Hepatocyte (in vitro differentiated cells): ENCODE measurements around the gene CAMKK2. TPM values are rescaled to one million over a fixed set of nuclear protein-coding genes. Genes with fewer than 3 reads are reported as not detected.
A peak's percentile ranks its signal among the peaks of the same experiment; 100 is the strongest.

Experiments
- DNase-seq: peaks from one replicate; pipeline ENCODE4 v3.0.0-alpha.2; 2016; ENCODE audit warnings: low spot score
- H2AFZ ChIP-seq: fragments of 200-600 bp; sonication (generic); 2 replicates; pipeline ENCODE4 v1.6.0; 2016; ENCODE audit warnings: antibody characterized with exemption, mild to moderate bottlenecking
- H3K27ac ChIP-seq: fragments of 200-600 bp; sonication (generic); 2 replicates; pipeline ENCODE4 v1.5.1; 2016; ENCODE audit warnings: mild to moderate bottlenecking
- H3K27me3 ChIP-seq: fragments of 200-600 bp; sonication (generic); 2 replicates; pipeline ENCODE4 v1.6.1; 2016
- H3K36me3 ChIP-seq: fragments of 200-600 bp; sonication (generic); replicated peaks from 2 replicates; pipeline ENCODE4 v1.5.1; 2016; ENCODE audit warnings: low read depth; ENCODE audit not compliant: insufficient read depth
- H3K4me1 ChIP-seq: fragments of 200-600 bp; sonication (generic); 2 replicates; pipeline ENCODE4 v1.5.1; 2016; ENCODE audit warnings: mild to moderate bottlenecking, moderate library complexity; ENCODE audit not compliant: insufficient read depth
- H3K4me2 ChIP-seq: fragments of 200-600 bp; sonication (generic); 2 replicates; pipeline ENCODE4 v1.6.0; 2016
- H3K4me3 ChIP-seq: fragments of 200-600 bp; sonication (generic); 2 replicates; pipeline ENCODE4 v1.5.1; 2016; ENCODE audit warnings: mild to moderate bottlenecking
- H3K79me2 ChIP-seq: fragments of 200-600 bp; sonication (generic); 2 replicates; pipeline ENCODE4 v1.6.0; 2017; ENCODE audit warnings: mild to moderate bottlenecking
- H3K9me2 ChIP-seq: fragments of 200-600 bp; sonication (generic); replicated peaks from 2 replicates; pipeline ENCODE4 v1.6.0; 2017; ENCODE audit warnings: mild to moderate bottlenecking; ENCODE audit not compliant: insufficient read depth
- H3K9me3 ChIP-seq: fragments of 200-600 bp; sonication (generic); 2 replicates; pipeline ENCODE4 v1.5.1; 2016; ENCODE audit warnings: low read depth, mild to moderate bottlenecking
- H4K20me1 ChIP-seq: fragments of 200-600 bp; sonication (generic); 2 replicates; pipeline ENCODE4 v1.6.0; 2016; ENCODE audit warnings: mild to moderate bottlenecking; ENCODE audit not compliant: insufficient read depth, poor library complexity, severe bottlenecking
- CTCF ChIP-seq: fragments of 200-600 bp; sonication (generic); IDR thresholded peaks from 2 replicates; pipeline ENCODE4 v1.5.1; 2016; ENCODE audit warnings: antibody characterized with exemption, mild to moderate bottlenecking; ENCODE audit not compliant: poor library complexity
- EZH2 ChIP-seq: fragments of 200-600 bp; sonication (generic); IDR thresholded peaks from 2 replicates; pipeline ENCODE4 v1.6.1; 2016; ENCODE audit warnings: antibody characterized with exemption, mild to moderate bottlenecking, borderline replicate concordance
- EZH2phosphoT487 ChIP-seq: fragments of 200-600 bp; sonication (generic); IDR thresholded peaks from one replicate; pipeline ENCODE4 v1.6.1; 2018; ENCODE audit warnings: antibody characterized with exemption, mild to moderate bottlenecking, low read depth, moderate library complexity; ENCODE audit not compliant: unreplicated experiment, severe bottlenecking
- WGBS: methylation state at CpG from one replicate; pipeline ENCODE4 v1.1.6; 2016; ENCODE audit warnings: low lambda C conversion rate; ENCODE audit errors: missing lambda C conversion rate; 5-methylcytosine and 5-hydroxymethylcytosine counted together
- polyA plus RNA-seq: library from polyadenylated mRNA; unstranded; fragments of >200 nt; fragmentation: Nextera tagmentation; extraction: Ambion mirVana; gene quantifications from 2 replicates; pipeline ENCODE4 v1.2.1, GENCODE V29; 2016
- total RNA-seq: library from RNA; depleted of rRNA; stranded (reverse); fragments of >200 nt; gene quantifications from 2 replicates; pipeline ENCODE4 v1.2.3, GENCODE V29; 2014

The CAMKK2 gene
- total and polyA plus RNA-seq, 2 experiments from 2014 or later, result 21.5 to 21.9 TPM

- WGBS, result 90% methylated on average over 10 of the region's 10 CpGs
- no peak for TF ChIP-seq CTCF
- peaks cover 18% of the 10 kb centered on the region for H3K4me1 ChIP-seq
These were observed 2.2 kb downstream of the CAMKK2 start for GRCh38 chr12:121294151-121294889.

GRCh38 chr12:121293603-121294002, 2.9 kb downstream of the CAMKK2 start:
- H3K27me3 ChIP-seq, result no peaks in the 10 kb centered on the region
- 98% methylated on average over 4 of the region's 4 CpGs for WGBS

More at GRCh38 chr12:121294151-121294889, 2.2 kb downstream of the CAMKK2 start:
- H3K4me2 ChIP-seq, result peak overlapping the region; percentile 97
- peaks cover 17% of the 10 kb centered on the region for H4K20me1 ChIP-seq
- no peaks in the 10 kb centered on the region for H3K36me3 ChIP-seq
- DNase-seq, result no peak
- H3K27me3 ChIP-seq, result no peaks in the 10 kb centered on the region
- H3K4me3 ChIP-seq, result no peak overlapping the region
- no peak overlapping the region for H3K27ac ChIP-seq
- peaks cover 50% of the 10 kb centered on the region for H3K79me2 ChIP-seq
- no peaks in the 10 kb centered on the region for H3K9me3 ChIP-seq
- H2AFZ ChIP-seq, result no peak overlapping the region
- no peaks in the 10 kb centered on the region for H3K9me2 ChIP-seq

GRCh38 chr12:121290410-121290809, 6.1 kb downstream of the CAMKK2 start:
- H3K4me2 ChIP-seq, result no peak overlapping the region
- DNase-seq, result no peak
- no peaks in the 10 kb centered on the region for H3K36me3 ChIP-seq
- 98% methylated on average over 5 of the region's 5 CpGs for WGBS
- H3K4me3 ChIP-seq, result no peak overlapping the region
- H2AFZ ChIP-seq, result no peak overlapping the region
- H3K9me3 ChIP-seq, result no peaks in the 10 kb centered on the region
- peaks cover 11% of the 10 kb centered on the region for H4K20me1 ChIP-seq
- peaks cover 5% of the 10 kb centered on the region for H3K4me1 ChIP-seq
- peaks cover 48% of the 10 kb centered on the region for H3K79me2 ChIP-seq
- H3K27ac ChIP-seq, result no peak overlapping the region
- no peaks in the 10 kb centered on the region for H3K27me3 ChIP-seq
- H3K9me2 ChIP-seq, result no peaks in the 10 kb centered on the region
- TF ChIP-seq EZH2phosphoT487, result no peak
- TF ChIP-seq EZH2, result no peak
- TF ChIP-seq CTCF, result no peak

More at GRCh38 chr12:121293603-121294002, 2.9 kb downstream of the CAMKK2 start:
- H3K4me2 ChIP-seq, result no peak overlapping the region
- H3K4me3 ChIP-seq, result no peak overlapping the region
- no peak overlapping the region for H3K27ac ChIP-seq
- DNase-seq, result no peak
- H2AFZ ChIP-seq, result no peak overlapping the region
- H4K20me1 ChIP-seq, result peaks cover 17% of the 10 kb centered on the region
- no peak for TF ChIP-seq EZH2phosphoT487
- no peak for TF ChIP-seq CTCF
- no peak for TF ChIP-seq EZH2
- H3K9me2 ChIP-seq, result no peaks in the 10 kb centered on the region
- H3K4me1 ChIP-seq, result peaks cover 18% of the 10 kb centered on the region
- no peaks in the 10 kb centered on the region for H3K36me3 ChIP-seq
- H3K9me3 ChIP-seq, result no peaks in the 10 kb centered on the region
- H3K79me2 ChIP-seq, result peaks cover 53% of the 10 kb centered on the region
